ENCODE data around the gene KRT26. TPM values are rescaled to one million over a fixed set of nuclear protein-coding genes. Genes with fewer than 3 reads are reported as not detected.

Gene KRT26
- total RNA-seq, 1 experiment from 2014 or later = not detected

DNA sequence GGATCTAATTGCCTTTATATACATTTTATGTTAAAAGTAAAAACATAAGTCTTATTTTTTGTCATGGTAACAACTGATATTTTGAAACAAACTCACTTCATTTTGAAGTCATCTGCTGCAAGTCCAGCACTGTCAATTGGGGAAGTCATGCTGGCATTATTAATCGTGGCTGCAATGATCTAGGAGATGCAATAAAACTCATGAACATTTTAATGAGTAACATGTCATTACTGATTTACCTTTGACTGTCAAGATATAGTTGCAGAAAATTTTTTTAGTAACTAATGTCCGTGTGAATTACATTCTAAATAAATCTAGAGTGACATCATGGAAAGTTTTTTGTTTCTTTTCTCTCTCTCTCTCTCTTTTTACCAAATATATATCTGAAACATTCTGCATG, 51.1 kb downstream of the KRT26 start:
- no peak for DNase-seq
- no peak overlapping the region for H3K4me3 ChIP-seq (ENCODE audit: low read length)
- no peak overlapping the region for H3K9ac ChIP-seq (ENCODE audit: low read length)
- no peaks in the 10 kb centered on the region for H3K79me2 ChIP-seq (ENCODE audit: low read length)
- no peak overlapping the region for H3K4me2 ChIP-seq (ENCODE audit: low read depth, low read length, poor library complexity, severe bottlenecking)
- no peaks in the 10 kb centered on the region for H3K4me1 ChIP-seq (ENCODE audit: low read length)
- H3K9me3 ChIP-seq (ENCODE audit: low read length) = no peaks in the 10 kb centered on the region
- H3K27ac ChIP-seq (ENCODE audit: low read length) = no peak overlapping the region
- H4K20me1 ChIP-seq (ENCODE audit: insufficient read depth, low read depth, low read length) = no peaks in the 10 kb centered on the region
- H2AFZ ChIP-seq (ENCODE audit: low read length) = no peak overlapping the region
- no peaks in the 10 kb centered on the region for H3K36me3 ChIP-seq (ENCODE audit: insufficient read depth, low read length)
- no peaks in the 10 kb centered on the region for H3K9me2 ChIP-seq (replicated peaks; ENCODE audit: insufficient read depth, low read length)
- H3K27me3 ChIP-seq (ENCODE audit: low read length) = no peaks in the 10 kb centered on the region

DNA sequence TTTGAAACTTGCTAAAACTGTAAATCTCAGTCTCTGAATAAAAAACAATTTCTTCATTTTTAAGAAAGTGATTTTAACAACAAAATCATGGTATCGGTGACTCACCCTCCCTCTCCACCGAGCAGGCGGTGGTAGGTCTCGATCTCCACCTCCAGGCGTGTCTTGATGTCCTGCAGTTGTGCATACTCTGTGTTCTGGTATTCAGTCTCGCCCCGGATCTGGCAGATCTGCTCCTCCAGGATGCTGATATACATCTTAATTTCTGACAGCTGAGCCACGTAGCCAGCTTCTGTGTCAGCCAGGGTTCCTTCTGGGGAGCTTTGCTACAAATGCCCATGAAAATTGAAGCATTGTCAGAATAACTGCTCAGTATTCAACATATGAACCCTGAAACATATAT, 53.1 kb downstream of the KRT26 start:
- H3K4me2 ChIP-seq (ENCODE audit: low read depth, low read length, poor library complexity, severe bottlenecking) = no peak overlapping the region
- H3K9me2 ChIP-seq (replicated peaks; ENCODE audit: insufficient read depth, low read length) = no peaks in the 10 kb centered on the region
- no peaks in the 10 kb centered on the region for H3K9me3 ChIP-seq (ENCODE audit: low read length)
- H3K27me3 ChIP-seq (ENCODE audit: low read length) = no peaks in the 10 kb centered on the region
- no peak overlapping the region for H3K27ac ChIP-seq (ENCODE audit: low read length)
- no peak for DNase-seq
- H3K4me1 ChIP-seq (ENCODE audit: low read length) = no peaks in the 10 kb centered on the region
- no peak overlapping the region for H3K9ac ChIP-seq (ENCODE audit: low read length)
- no peak overlapping the region for H3K4me3 ChIP-seq (ENCODE audit: low read length)
- no peaks in the 10 kb centered on the region for H4K20me1 ChIP-seq (ENCODE audit: insufficient read depth, low read depth, low read length)
- no peaks in the 10 kb centered on the region for H3K79me2 ChIP-seq (ENCODE audit: low read length)
- H2AFZ ChIP-seq (ENCODE audit: low read length) = no peak overlapping the region
- H3K36me3 ChIP-seq (ENCODE audit: insufficient read depth, low read length) = no peaks in the 10 kb centered on the region

DNA sequence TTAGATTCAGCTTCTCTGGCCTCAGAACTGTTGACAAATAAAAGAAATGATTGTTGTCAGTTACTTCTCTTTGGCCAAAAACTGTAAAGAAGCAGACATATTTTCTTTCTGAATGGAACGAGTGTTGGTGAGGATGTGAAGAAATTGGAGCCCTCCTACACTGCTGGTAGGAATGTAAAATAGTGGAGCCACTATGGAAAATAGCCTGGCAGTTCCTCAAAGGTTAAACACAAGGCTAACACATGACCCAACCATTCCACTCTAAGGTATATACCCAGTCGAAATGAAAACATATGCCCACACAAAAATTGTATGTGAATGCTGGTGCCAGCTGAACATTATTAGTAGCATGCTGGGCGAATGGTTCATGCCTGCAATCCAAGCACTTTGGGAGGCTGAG, 54.2 kb downstream of the KRT26 start:
- H3K27ac ChIP-seq (ENCODE audit: low read length) = no peak overlapping the region
- H4K20me1 ChIP-seq (ENCODE audit: insufficient read depth, low read depth, low read length) = no peaks in the 10 kb centered on the region
- H3K9me2 ChIP-seq (replicated peaks; ENCODE audit: insufficient read depth, low read length) = no peaks in the 10 kb centered on the region
- no peaks in the 10 kb centered on the region for H3K4me1 ChIP-seq (ENCODE audit: low read length)
- H2AFZ ChIP-seq (ENCODE audit: low read length) = no peak overlapping the region
- no peak for DNase-seq
- no peaks in the 10 kb centered on the region for H3K79me2 ChIP-seq (ENCODE audit: low read length)
- no peak overlapping the region for H3K4me2 ChIP-seq (ENCODE audit: low read depth, low read length, poor library complexity, severe bottlenecking)
- no peak overlapping the region for H3K9ac ChIP-seq (ENCODE audit: low read length)
- no peak overlapping the region for H3K4me3 ChIP-seq (ENCODE audit: low read length)
- H3K9me3 ChIP-seq (ENCODE audit: low read length) = no peaks in the 10 kb centered on the region
- no peaks in the 10 kb centered on the region for H3K27me3 ChIP-seq (ENCODE audit: low read length)
- no peaks in the 10 kb centered on the region for H3K36me3 ChIP-seq (ENCODE audit: insufficient read depth, low read length)

Other genes starting within 250 kb of the KRT26 start
- not detected in 2 replicates for gene CCR7, start 206.7 kb downstream of the KRT26 start, total RNA-seq (2014; rRNA removed; shearing (Covaris generic); ENCODE audit: low replicate concordance)
- 68.6 and 72.2 TPM in 2 replicates for gene SMARCE1, start 124.4 kb downstream of the KRT26 start, total RNA-seq (2014; rRNA removed; shearing (Covaris generic); ENCODE audit: low replicate concordance)
- not detected in 2 replicates for gene KRT222, start 107.0 kb downstream of the KRT26 start, total RNA-seq (2014; rRNA removed; shearing (Covaris generic); ENCODE audit: low replicate concordance)
- not detected in 2 replicates for gene KRT24, start 68.4 kb downstream of the KRT26 start, total RNA-seq (2014; rRNA removed; shearing (Covaris generic); ENCODE audit: low replicate concordance)
- not detected in 2 replicates for gene KRT25, start 16.9 kb downstream of the KRT26 start, total RNA-seq (2014; rRNA removed; shearing (Covaris generic); ENCODE audit: low replicate concordance)
- gene KRT27, start 10.3 kb upstream of the KRT26 start, total RNA-seq (2014; rRNA removed; shearing (Covaris generic); ENCODE audit: low replicate concordance) = not detected in 2 replicates
- not detected in 2 replicates for gene KRT28, start 27.8 kb upstream of the KRT26 start, total RNA-seq (2014; rRNA removed; shearing (Covaris generic); ENCODE audit: low replicate concordance)
- gene KRT10, start 50.4 kb upstream of the KRT26 start, total RNA-seq (2014; rRNA removed; shearing (Covaris generic); ENCODE audit: low replicate concordance) = 14.9 and 21.6 TPM in 2 replicates
- gene KRT12, start 95.0 kb upstream of the KRT26 start, total RNA-seq (2014; rRNA removed; shearing (Covaris generic); ENCODE audit: low replicate concordance) = not detected in 2 replicates
- not detected in 2 replicates for gene KRT20, start 113.0 kb upstream of the KRT26 start, total RNA-seq (2014; rRNA removed; shearing (Covaris generic); ENCODE audit: low replicate concordance)
- gene KRT23, start 165.4 kb upstream of the KRT26 start, total RNA-seq (2014; rRNA removed; shearing (Covaris generic); ENCODE audit: low replicate concordance) = not detected in 2 replicates
- not detected in 2 replicates for gene KRT39, start 194.7 kb upstream of the KRT26 start, total RNA-seq (2014; rRNA removed; shearing (Covaris generic); ENCODE audit: low replicate concordance)
- gene KRT40, start 212.1 kb upstream of the KRT26 start, total RNA-seq (2014; rRNA removed; shearing (Covaris generic); ENCODE audit: low replicate concordance) = not detected in 2 replicates
- gene KRTAP3-3, start 222.0 kb upstream of the KRT26 start, total RNA-seq (2014; rRNA removed; shearing (Covaris generic); ENCODE audit: low replicate concordance) = not detected in 2 replicates
- not detected in 2 replicates for gene KRTAP3-2, start 227.7 kb upstream of the KRT26 start, total RNA-seq (2014; rRNA removed; shearing (Covaris generic); ENCODE audit: low replicate concordance)
- gene KRTAP3-1, start 236.9 kb upstream of the KRT26 start, total RNA-seq (2014; rRNA removed; shearing (Covaris generic); ENCODE audit: low replicate concordance) = not detected in 2 replicates